ENCODE data around the gene EIF3J.

The EIF3J gene

DNA sequence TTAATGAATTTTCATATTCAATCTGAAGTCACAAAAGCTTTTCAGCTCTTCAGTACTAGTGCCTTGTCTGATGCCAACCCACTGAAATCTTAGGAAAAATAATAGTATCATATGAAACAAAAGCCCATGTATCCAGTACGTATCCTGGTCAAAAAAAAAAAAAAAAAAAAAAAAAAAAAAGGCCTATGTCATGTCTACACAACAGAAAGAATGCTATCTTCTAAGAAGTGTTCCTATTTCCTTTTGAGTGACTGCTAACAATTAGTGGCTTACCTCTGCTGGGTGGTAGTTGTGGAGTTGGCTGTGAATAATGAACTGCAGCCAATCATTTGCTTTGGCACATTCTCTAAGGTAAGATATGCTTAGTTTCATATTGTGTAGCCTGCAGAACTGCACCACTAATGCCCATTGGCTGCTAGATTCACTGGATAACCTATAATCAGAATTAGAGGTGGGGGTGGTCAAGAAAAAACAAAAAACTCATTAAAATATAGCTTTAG lies 59.6 kb downstream of the EIF3J start:
- H3K27ac ChIP-seq (ENCODE audit: low read length) = no peak overlapping the region
- H3K4me3 ChIP-seq (ENCODE audit: low read length) = no peak overlapping the region
- H3K4me1 ChIP-seq (ENCODE audit: control insufficient read depth, low read depth, low read length) = no peaks in the 10 kb centered on the region
- H3K9ac ChIP-seq (ENCODE audit: low read length) = no peak overlapping the region
- H3K36me3 ChIP-seq (ENCODE audit: control insufficient read depth, low read depth, low read length) = peaks cover 35% of the 10 kb centered on the region
- no peaks in the 10 kb centered on the region for H3K9me3 ChIP-seq (ENCODE audit: control insufficient read depth, low read depth, low read length)
- no peaks in the 10 kb centered on the region for H3K27me3 ChIP-seq (ENCODE audit: control insufficient read depth, insufficient read depth, low read length)

DNA sequence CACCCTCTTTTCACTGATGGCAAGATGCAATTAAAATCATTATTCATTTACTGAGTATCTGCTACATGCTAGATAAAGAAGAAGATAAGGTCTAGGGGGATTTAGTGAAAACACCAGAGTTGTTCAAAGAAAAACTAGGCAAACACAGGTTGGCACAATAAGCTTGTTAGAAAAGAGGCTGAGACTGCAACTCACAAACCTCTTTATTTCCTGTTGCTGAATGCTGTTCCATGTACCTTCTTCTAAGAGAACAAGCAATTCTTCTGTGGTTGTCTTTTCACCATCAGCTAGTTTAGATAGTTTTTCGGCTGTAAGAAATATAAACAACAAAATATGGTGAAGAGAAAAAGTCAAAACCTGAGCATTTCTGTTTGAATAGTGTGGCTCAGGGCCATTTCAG lies 61.1 kb downstream of the EIF3J start:
- Histone ChIP-seq H3K9ac (ENCODE audit: low read length) (no peak overlapping the region), H3K9me3 (ENCODE audit: control insufficient read depth, low read depth, low read length) (no peaks in the 10 kb centered on the region), H3K36me3 (ENCODE audit: control insufficient read depth, low read depth, low read length) (peaks cover 35% of the 10 kb centered on the region), H3K4me1 (ENCODE audit: control insufficient read depth, low read depth, low read length) (no peaks in the 10 kb centered on the region), H3K27me3 (ENCODE audit: control insufficient read depth, insufficient read depth, low read length) (no peaks in the 10 kb centered on the region), H3K4me3 (ENCODE audit: low read length) (no peak overlapping the region), H3K27ac (ENCODE audit: low read length) (no peak overlapping the region)

DNA sequence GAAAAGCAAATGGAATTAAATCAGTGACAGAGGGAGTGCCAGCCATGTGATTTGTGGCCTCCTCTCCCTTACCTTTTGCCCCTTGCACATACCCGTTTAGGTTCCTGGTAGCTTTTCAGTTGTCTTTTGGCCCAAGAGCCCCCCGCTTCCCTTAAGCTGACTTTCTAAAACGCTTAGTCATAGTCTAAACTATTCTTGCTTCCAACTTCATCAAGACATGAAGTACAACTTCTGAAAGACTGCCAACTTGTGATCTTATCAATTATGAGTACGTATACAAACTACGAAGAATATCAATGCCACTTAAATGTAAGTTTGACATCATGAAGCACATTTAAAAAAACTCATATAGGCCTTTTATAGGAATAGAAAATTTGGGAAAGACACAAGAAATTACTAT lies 61.9 kb downstream of the EIF3J start:
- Histone ChIP-seq H3K27ac (ENCODE audit: low read length) (no peak overlapping the region), H3K4me1 (ENCODE audit: control insufficient read depth, low read depth, low read length) (no peaks in the 10 kb centered on the region), H3K9me3 (ENCODE audit: control insufficient read depth, low read depth, low read length) (no peaks in the 10 kb centered on the region), H3K9ac (ENCODE audit: low read length) (no peak overlapping the region), H3K36me3 (ENCODE audit: control insufficient read depth, low read depth, low read length) (peaks cover 29% of the 10 kb centered on the region), H3K27me3 (ENCODE audit: control insufficient read depth, insufficient read depth, low read length) (no peaks in the 10 kb centered on the region), H3K4me3 (ENCODE audit: low read length) (no peak overlapping the region)

DNA sequence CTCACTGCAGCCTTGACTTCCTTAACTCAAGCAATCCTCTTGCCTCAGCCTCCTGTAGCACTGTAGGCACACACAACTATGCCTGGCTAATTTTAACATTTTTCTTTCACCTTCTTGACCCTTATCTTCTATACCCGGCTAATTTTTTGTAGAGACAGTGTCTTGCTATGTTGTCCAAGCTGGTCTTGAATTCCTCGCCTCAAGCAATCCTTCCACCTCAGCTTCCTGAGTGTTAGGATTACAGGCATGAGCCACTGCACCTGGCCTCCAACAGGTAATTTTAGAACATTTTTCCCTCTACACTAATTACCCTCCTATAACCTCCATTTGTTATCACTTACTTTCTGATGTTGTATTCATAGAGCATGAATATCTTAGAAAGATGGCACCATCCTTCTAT lies 66.2 kb downstream of the EIF3J start:
- no peaks in the 10 kb centered on the region for H3K4me1 ChIP-seq (ENCODE audit: control insufficient read depth, low read depth, low read length)
- no peak overlapping the region for H3K27ac ChIP-seq (ENCODE audit: low read length)
- H3K27me3 ChIP-seq (ENCODE audit: control insufficient read depth, insufficient read depth, low read length) = no peaks in the 10 kb centered on the region
- H3K9ac ChIP-seq (ENCODE audit: low read length) = no peak overlapping the region
- peaks cover 22% of the 10 kb centered on the region for H3K36me3 ChIP-seq (ENCODE audit: control insufficient read depth, low read depth, low read length)
- no peak overlapping the region for H3K4me3 ChIP-seq (ENCODE audit: low read length)
- no peaks in the 10 kb centered on the region for H3K9me3 ChIP-seq (ENCODE audit: control insufficient read depth, low read depth, low read length)

DNA sequence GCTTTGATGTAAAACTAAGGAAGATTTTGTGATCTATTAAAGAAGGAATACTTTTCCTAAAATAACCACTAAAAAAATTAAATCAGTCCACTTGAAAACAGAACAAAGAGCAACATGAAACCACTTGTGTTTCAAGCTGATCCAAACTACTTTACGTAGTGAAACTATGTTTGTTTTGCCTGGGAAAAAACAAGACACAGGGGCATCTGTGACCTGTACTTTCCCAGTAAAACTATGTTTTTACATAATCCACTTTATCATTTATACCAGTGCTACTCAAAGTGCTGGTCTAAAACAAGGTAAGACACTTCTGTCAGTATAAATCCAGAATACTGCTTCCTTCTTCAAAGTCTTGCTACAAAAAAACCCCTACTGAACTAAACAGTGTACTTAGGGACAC lies 69.8 kb downstream of the EIF3J start:
- Histone ChIP-seq H3K27ac (ENCODE audit: low read length) (no peak overlapping the region), H3K36me3 (ENCODE audit: control insufficient read depth, low read depth, low read length) (peaks cover 26% of the 10 kb centered on the region)

More for the DNA sequence above, 69.8 kb downstream of the EIF3J start:
- no peak overlapping the region for H3K9ac ChIP-seq (ENCODE audit: low read length)
- H3K4me1 ChIP-seq (ENCODE audit: control insufficient read depth, low read depth, low read length) = no peaks in the 10 kb centered on the region
- H3K9me3 ChIP-seq (ENCODE audit: control insufficient read depth, low read depth, low read length) = no peaks in the 10 kb centered on the region
- H3K27me3 ChIP-seq (ENCODE audit: control insufficient read depth, insufficient read depth, low read length) = no peaks in the 10 kb centered on the region
- no peak overlapping the region for H3K4me3 ChIP-seq (ENCODE audit: low read length)
